GM10266 (cell line): ENCODE measurements around the gene TRPM3.

Experiments
- DNase-seq: peaks from one replicate; pipeline ENCODE4 v3.0.0; 2012; ENCODE audit errors: extremely low spot score
- CTCF ChIP-seq: IDR thresholded peaks from 2 replicates; pipeline ENCODE4 v1.5.1; 2012; ENCODE audit warnings: mild to moderate bottlenecking, low read depth; ENCODE audit not compliant: control insufficient read depth, insufficient read depth; ENCODE audit errors: missing control alignments

The TRPM3 gene

GRCh38 chr9:70801181-70801829 lies 320.1 kb downstream of the TRPM3 start:
- no peak for TF ChIP-seq CTCF
- DNase-seq: no peak

GRCh38 chr9:70798018-70798417 lies 323.4 kb downstream of the TRPM3 start:
- no peak for TF ChIP-seq CTCF
- no peak for DNase-seq

- no peak for DNase-seq
- TF ChIP-seq CTCF: no peak
These were observed 325.6 kb downstream of the TRPM3 start for GRCh38 chr9:70795841-70796240.

- DNase-seq: no peak
- TF ChIP-seq CTCF: no peak
These were observed 328.6 kb downstream of the TRPM3 start for GRCh38 chr9:70792796-70793195.

GRCh38 chr9:70791936-70792335 lies 329.5 kb downstream of the TRPM3 start:
- no peak for TF ChIP-seq CTCF
- no peak for DNase-seq

GRCh38 chr9:70789086-70789485 lies 332.3 kb downstream of the TRPM3 start:
- no peak for TF ChIP-seq CTCF
- no peak for DNase-seq

- no peak for DNase-seq
- TF ChIP-seq CTCF: no peak
These were observed 337.0 kb downstream of the TRPM3 start for GRCh38 chr9:70784456-70784855.
